ENCODE results near the gene NOL4L. TPM values are rescaled to one million over a fixed set of nuclear protein-coding genes. Genes with fewer than 3 reads are reported as not detected.
A peak's percentile ranks its signal among the peaks of the same experiment; 100 is the strongest.

NOL4L gene
- total and polyA plus RNA-seq, 2 experiments from 2014 or later = 35.6 to 42.9 TPM

- H3K27ac ChIP-seq = peak overlapping the region; percentile 14
- no peak overlapping the region for H3K4me2 ChIP-seq
- H2AFZ ChIP-seq = no peak overlapping the region
- 76% methylated on average over 10 of the region's 10 CpGs for WGBS (ENCODE audit: low lambda C conversion rate, missing lambda C conversion rate)
- no peaks in the 10 kb centered on the region for H3K9me3 ChIP-seq (ENCODE audit: low read depth)
- H4K20me1 ChIP-seq (ENCODE audit: insufficient read depth, poor library complexity, severe bottlenecking) = peaks cover 11% of the 10 kb centered on the region
- H3K4me1 ChIP-seq (ENCODE audit: insufficient read depth) = peaks cover 21% of the 10 kb centered on the region
- no peak overlapping the region for H3K4me3 ChIP-seq
- peaks cover 52% of the 10 kb centered on the region for H3K79me2 ChIP-seq
- H3K9me2 ChIP-seq (replicated peaks; ENCODE audit: insufficient read depth) = no peaks in the 10 kb centered on the region
- DNase-seq (ENCODE audit: low spot score) = no peak
- TF ChIP-seq CTCF (IDR thresholded peaks at IDR 0.05; ENCODE audit: poor library complexity) (no peak), EZH2phosphoT487 (IDR thresholded peaks at IDR 0.05; ENCODE audit: low read depth, severe bottlenecking, unreplicated experiment) (no peak), EZH2 (IDR thresholded peaks at IDR 0.05; ENCODE audit: borderline replicate concordance) (no peak)
- no peaks in the 10 kb centered on the region for H3K27me3 ChIP-seq
- no peaks in the 10 kb centered on the region for H3K36me3 ChIP-seq (replicated peaks; ENCODE audit: insufficient read depth, low read depth)
These were observed 142.3 kb downstream of the NOL4L start for GRCh38 chr20:32442630-32443373.

- H3K4me3 ChIP-seq = no peak overlapping the region
- peak overlapping the region; percentile 5 for H3K27ac ChIP-seq
- no peaks in the 10 kb centered on the region for H3K9me2 ChIP-seq (replicated peaks; ENCODE audit: insufficient read depth)
- 73% methylated on average over 4 of the region's 4 CpGs for WGBS (ENCODE audit: low lambda C conversion rate, missing lambda C conversion rate)
- no peak overlapping the region for H2AFZ ChIP-seq
- H3K79me2 ChIP-seq = peaks cover 56% of the 10 kb centered on the region
- TF ChIP-seq CTCF (IDR thresholded peaks at IDR 0.05; ENCODE audit: poor library complexity) (no peak), EZH2 (IDR thresholded peaks at IDR 0.05; ENCODE audit: borderline replicate concordance) (no peak), EZH2phosphoT487 (IDR thresholded peaks at IDR 0.05; ENCODE audit: low read depth, severe bottlenecking, unreplicated experiment) (no peak)
- H3K4me2 ChIP-seq = no peak overlapping the region
- H3K4me1 ChIP-seq (ENCODE audit: insufficient read depth) = peaks cover 21% of the 10 kb centered on the region
- peaks cover 8% of the 10 kb centered on the region for H4K20me1 ChIP-seq (ENCODE audit: insufficient read depth, poor library complexity, severe bottlenecking)
- no peaks in the 10 kb centered on the region for H3K36me3 ChIP-seq (replicated peaks; ENCODE audit: insufficient read depth, low read depth)
- no peaks in the 10 kb centered on the region for H3K9me3 ChIP-seq (ENCODE audit: low read depth)
- H3K27me3 ChIP-seq = no peaks in the 10 kb centered on the region
- no peak for DNase-seq (ENCODE audit: low spot score)
These were observed 143.5 kb downstream of the NOL4L start for GRCh38 chr20:32441638-32442037.

GRCh38 chr20:32440758-32441078, 144.4 kb downstream of the NOL4L start:
- 86% methylated on average over 4 of the region's 4 CpGs for WGBS (ENCODE audit: low lambda C conversion rate, missing lambda C conversion rate)
- Histone ChIP-seq H3K79me2 (peaks cover 56% of the 10 kb centered on the region), H3K9me2 (replicated peaks; ENCODE audit: insufficient read depth) (no peaks in the 10 kb centered on the region), H3K27ac (peak overlapping the region; percentile 5), H3K9me3 (ENCODE audit: low read depth) (no peaks in the 10 kb centered on the region), H3K27me3 (no peaks in the 10 kb centered on the region), H3K36me3 (replicated peaks; ENCODE audit: insufficient read depth, low read depth) (no peaks in the 10 kb centered on the region), H4K20me1 (ENCODE audit: insufficient read depth, poor library complexity, severe bottlenecking) (peaks cover 8% of the 10 kb centered on the region), H2AFZ (no peak overlapping the region), H3K4me2 (no peak overlapping the region), H3K4me1 (ENCODE audit: insufficient read depth) (peaks cover 13% of the 10 kb centered on the region), H3K4me3 (no peak overlapping the region)
- TF ChIP-seq EZH2phosphoT487 (IDR thresholded peaks at IDR 0.05; ENCODE audit: low read depth, severe bottlenecking, unreplicated experiment) (no peak), EZH2 (IDR thresholded peaks at IDR 0.05; ENCODE audit: borderline replicate concordance) (no peak), CTCF (IDR thresholded peaks at IDR 0.05; ENCODE audit: poor library complexity) (no peak)
- no peak for DNase-seq (ENCODE audit: low spot score)
